PC-9 (cell line): ENCODE data around the gene RTP5. TPM values are rescaled to one million over a fixed set of nuclear protein-coding genes. Genes with fewer than 3 reads are reported as not detected.
A peak's percentile ranks its signal among the peaks of the same experiment; 100 is the strongest.

Experiments
- BruUV-seq: library from RNA; stranded (reverse); fragments of 400-500 nt; replicated peaks from 2 replicates; lab custom pipeline; 2021; lab: Mats Ljungman, UMichigan
- CTCF ChIA-PET: fragments of 300-600 bp; sonication (Branson Sonifier 250); formaldehyde crosslinking; loops from one replicate; lab custom pipeline; 2022; ENCODE audit warnings: antibody characterized with exemption; lab: Charles Lee
- POLR2A ChIA-PET: fragments of 300-600 bp; sonication (Branson Sonifier 250); formaldehyde crosslinking; loops from one replicate; lab custom pipeline; 2022; ENCODE audit warnings: antibody characterized with exemption; ENCODE audit not compliant: unreplicated experiment; lab: Charles Lee
- DNase-seq, 2 experiments: peaks; one replicate each; pipeline versions ENCODE4 v3.0.0 to v3.0.0-alpha.2; 2015 to 2022; ENCODE audit warnings: mixed read lengths in 1 of 2
- H2AFZ ChIP-seq: fragments of 200-600 bp; sonication (generic); 2 replicates; pipeline ENCODE4 v1.8.1; 2017; ENCODE audit warnings: antibody characterized with exemption
- H3F3A ChIP-seq: fragments of 200-600 bp; sonication (generic); 2 replicates; pipeline ENCODE4 v1.8.1; 2017; ENCODE audit warnings: antibody characterized with exemption, mild to moderate bottlenecking, low read depth; ENCODE audit not compliant: insufficient read depth
- H3K27ac ChIP-seq: fragments of 200-600 bp; sonication (generic); 2 replicates; pipeline ENCODE4 v1.6.1; 2016; ENCODE audit warnings: mixed run types
- H3K27me3 ChIP-seq: fragments of 200-600 bp; sonication (generic); 2 replicates; pipeline ENCODE4 v1.6.1; 2016; ENCODE audit warnings: low read depth, mixed run types; ENCODE audit not compliant: insufficient read depth
- H3K36me3 ChIP-seq: fragments of 200-600 bp; sonication (generic); 2 replicates; pipeline ENCODE4 v1.6.1; 2016; ENCODE audit warnings: low read depth, mixed run types
- H3K4me1 ChIP-seq: fragments of 200-600 bp; sonication (generic); replicated peaks from 2 replicates; pipeline ENCODE4 v1.6.1; 2016; ENCODE audit warnings: mixed run types; ENCODE audit not compliant: insufficient read depth
- H3K4me2 ChIP-seq: fragments of 200-600 bp; sonication (generic); 2 replicates; pipeline ENCODE4 v1.6.1; 2017; ENCODE audit warnings: mixed run types
- H3K4me3 ChIP-seq: fragments of 200-600 bp; sonication (generic); 2 replicates; pipeline ENCODE4 v1.6.1; 2016; ENCODE audit warnings: mixed run types
- H3K79me2 ChIP-seq: fragments of 200-600 bp; sonication (generic); 2 replicates; pipeline ENCODE4 v1.6.1; 2017; ENCODE audit warnings: low read depth, mixed run types
- H3K9me2 ChIP-seq: fragments of 200-600 bp; sonication (generic); 2 replicates; pipeline ENCODE4 v1.8.1; 2017; ENCODE audit warnings: mild to moderate bottlenecking; ENCODE audit not compliant: insufficient read depth
- H3K9me3 ChIP-seq: fragments of 200-600 bp; sonication (generic); 2 replicates; pipeline ENCODE4 v1.8.1; 2016; ENCODE audit warnings: low read depth; ENCODE audit not compliant: insufficient read depth
- H4K20me1 ChIP-seq: fragments of 200-600 bp; sonication (generic); 2 replicates; pipeline ENCODE4 v1.8.1; 2017; ENCODE audit not compliant: insufficient read depth
- CTCF ChIP-seq: fragments of 200-600 bp; sonication (generic); conservative IDR thresholded peaks from 2 replicates; pipeline ENCODE4 v1.6.1; 2017; ENCODE audit warnings: mixed run types, antibody characterized with exemption, mild to moderate bottlenecking, moderate library complexity
- EZH2 ChIP-seq: fragments of 200-600 bp; sonication (generic); IDR thresholded peaks from 2 replicates; pipeline ENCODE4 v1.8.0; 2017; ENCODE audit warnings: antibody characterized with exemption, low read depth
- intact Hi-C: fragments of 100-400 bp; cut with micrococcal nuclease; formaldehyde crosslinking; loops from one replicate; pipeline ENCODE4 v1.10.0; 2022; ENCODE audit not compliant: unreplicated experiment
- total RNA-seq: library from RNA; stranded (reverse); gene quantifications from 2 replicates; pipeline ENCODE4 v1.2.3, GENCODE V29; 2021

RTP5 gene
- total RNA-seq, 1 experiment from 2014 or later, result not detected

- no peaks in the 10 kb centered on the region for H3K79me2 ChIP-seq
- no peaks in the 10 kb centered on the region for H3K9me3 ChIP-seq
- intact Hi-C loops, result no loop called here
- peak overlapping the region; percentile 27; the same call in 1 of the 2 replicates for H3K4me2 ChIP-seq
- H2AFZ ChIP-seq, result no peak overlapping the region
- CTCF ChIA-PET, result interaction anchor here (0.6 kb wide), 1 partner anchor 297 kb away, joined by 3 read pairs; no protein-coding TSS in a partner anchor
- 0 out of 2 replicates have a peak, but pooled peaks cover 6% of the 10 kb centered on the region for H3F3A ChIP-seq
- TF ChIP-seq CTCF (no peak), EZH2 (no peak)
- peaks cover 26% of the 10 kb centered on the region for H3K27me3 ChIP-seq
- H3K4me1 ChIP-seq, result peaks cover 16% of the 10 kb centered on the region; the same call in 1 of the 2 replicates
- peak in 1 of 2 experiments; percentile 60 for DNase-seq
- no TSS peak for BruUV-seq
- no peak overlapping the region for H3K4me3 ChIP-seq
- H3K27ac ChIP-seq, result no peak overlapping the region
- no peaks in the 10 kb centered on the region for H3K36me3 ChIP-seq
- H4K20me1 ChIP-seq, result no peaks in the 10 kb centered on the region
- POLR2A ChIA-PET, result no interaction called here
- H3K9me2 ChIP-seq, result no peaks in the 10 kb centered on the region
Measured at GRCh38 chr2:241892299-241893137, 23.0 kb downstream of the RTP5 start.

DNA sequence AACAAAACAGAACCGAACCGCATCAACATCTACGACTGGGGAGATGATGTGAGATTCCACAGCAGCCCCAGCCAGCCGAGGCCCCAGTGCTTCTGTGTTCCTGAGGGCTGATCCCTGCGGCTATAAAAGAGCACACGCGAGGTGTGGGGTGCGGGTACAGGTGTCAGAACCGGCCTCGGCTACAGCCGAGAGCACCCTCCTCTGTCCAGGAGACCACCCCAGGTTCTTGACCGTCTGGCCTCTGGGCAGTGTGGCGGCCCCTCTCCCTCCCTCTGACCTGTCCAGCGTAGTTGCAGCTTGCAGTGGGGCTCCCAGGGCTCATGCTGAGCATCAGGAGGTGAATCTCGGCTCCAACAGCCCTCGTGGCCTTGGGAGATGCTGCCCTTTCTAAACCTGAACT, 23.7 kb downstream of the RTP5 start:
- POLR2A ChIA-PET, result no interaction called here

More for the DNA sequence above, 23.7 kb downstream of the RTP5 start:
- Histone ChIP-seq H2AFZ (no peak overlapping the region), H3K4me2 (no peak overlapping the region), H3K4me1 (peaks cover 16% of the 10 kb centered on the region; the same call in 1 of the 2 replicates), H3K9me3 (no peaks in the 10 kb centered on the region), H3K79me2 (no peaks in the 10 kb centered on the region), H3K4me3 (no peak overlapping the region), H4K20me1 (no peaks in the 10 kb centered on the region), H3K27ac (no peak overlapping the region), H3F3A (0 out of 2 replicates have a peak, but pooled peaks cover 6% of the 10 kb centered on the region), H3K9me2 (no peaks in the 10 kb centered on the region), H3K27me3 (peaks cover 34% of the 10 kb centered on the region), H3K36me3 (no peaks in the 10 kb centered on the region)
- BruUV-seq, result no TSS peak
- CTCF ChIA-PET, result no interaction called here
- no peak for TF ChIP-seq CTCF
- no peak for TF ChIP-seq EZH2
- DNase-seq, result no peak
- intact Hi-C loops, result no loop called here
